Choroid plexus epithelial cell (primary cell): ENCODE results near the gene CSRP2.

ENCODE experiments used
- DNase-seq: peaks from one replicate; pipeline ENCODE4 v3.0.0-alpha.2; 2010; ENCODE audit warnings: low read depth
- H3K4me3 ChIP-seq: 2 replicates; pipeline ENCODE4 v1.5.1; 2011; ENCODE audit warnings: low read depth, mild to moderate bottlenecking, control low read depth, low read length, moderate library complexity
- TF ChIP-seq, protein P1 (sequence below): conservative IDR thresholded peaks from 2 replicates; pipeline ENCODE4 v1.5.1; 2011; ENCODE audit warnings: low read depth, mild to moderate bottlenecking, control low read depth, inconsistent platforms, low read length, moderate library complexity

CSRP2 gene

DNA sequence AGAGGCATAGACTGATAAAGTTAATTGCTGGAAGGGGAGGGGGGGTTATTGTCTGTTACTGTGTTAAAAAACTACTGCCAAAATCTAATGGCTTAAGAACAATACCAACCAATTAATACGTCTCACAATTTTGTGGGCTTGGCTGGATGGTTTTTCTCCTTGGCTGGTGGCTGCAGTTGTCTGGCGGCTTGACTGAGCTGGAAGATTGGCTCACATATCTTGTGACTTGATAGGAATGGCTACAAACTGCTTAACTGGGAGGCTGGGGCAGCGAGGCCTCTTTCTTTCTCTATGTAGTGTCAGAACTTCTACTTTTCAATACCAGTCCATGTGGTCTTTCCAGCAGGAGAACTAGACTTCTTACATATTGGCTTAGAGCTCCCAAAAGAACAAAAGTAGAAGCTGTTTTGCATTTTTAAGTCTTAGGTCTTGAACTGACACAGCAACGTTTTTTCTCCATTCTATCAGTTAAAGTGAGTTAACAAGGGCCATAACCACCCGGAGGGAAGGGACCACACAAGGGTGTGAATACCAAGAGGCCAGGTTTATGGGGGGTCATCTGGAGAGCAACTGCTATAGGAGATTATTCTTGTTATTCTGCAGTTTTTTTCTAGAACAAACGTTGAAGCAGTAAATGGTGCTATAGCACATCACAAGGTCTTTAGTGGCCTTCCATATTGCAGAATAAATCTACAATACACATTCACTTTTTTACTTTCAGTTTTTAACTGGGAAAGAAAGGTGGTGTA is 68.0 kb downstream of the CSRP2 start:
- no peak overlapping the region for H3K4me3 ChIP-seq
- TF ChIP-seq, protein P1, sequence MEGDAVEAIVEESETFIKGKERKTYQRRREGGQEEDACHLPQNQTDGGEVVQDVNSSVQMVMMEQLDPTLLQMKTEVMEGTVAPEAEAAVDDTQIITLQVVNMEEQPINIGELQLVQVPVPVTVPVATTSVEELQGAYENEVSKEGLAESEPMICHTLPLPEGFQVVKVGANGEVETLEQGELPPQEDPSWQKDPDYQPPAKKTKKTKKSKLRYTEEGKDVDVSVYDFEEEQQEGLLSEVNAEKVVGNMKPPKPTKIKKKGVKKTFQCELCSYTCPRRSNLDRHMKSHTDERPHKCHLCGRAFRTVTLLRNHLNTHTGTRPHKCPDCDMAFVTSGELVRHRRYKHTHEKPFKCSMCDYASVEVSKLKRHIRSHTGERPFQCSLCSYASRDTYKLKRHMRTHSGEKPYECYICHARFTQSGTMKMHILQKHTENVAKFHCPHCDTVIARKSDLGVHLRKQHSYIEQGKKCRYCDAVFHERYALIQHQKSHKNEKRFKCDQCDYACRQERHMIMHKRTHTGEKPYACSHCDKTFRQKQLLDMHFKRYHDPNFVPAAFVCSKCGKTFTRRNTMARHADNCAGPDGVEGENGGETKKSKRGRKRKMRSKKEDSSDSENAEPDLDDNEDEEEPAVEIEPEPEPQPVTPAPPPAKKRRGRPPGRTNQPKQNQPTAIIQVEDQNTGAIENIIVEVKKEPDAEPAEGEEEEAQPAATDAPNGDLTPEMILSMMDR, result no peak
- DNase-seq, result no peak
